Effector memory CD8-positive, alpha-beta T cell (primary cell): ENCODE data around the gene VTA1.
"Not testable (repeated sequence)": the region's sequence is repeated elsewhere in the genome, so short reads cannot be mapped to it uniquely, and the experiment has no call there.

Experiments
- ATAC-seq: fragments of 150-1000 bp; cut with Tn5 transposase; replicated peaks from 2 replicates; pipeline ENCODE4 v1.10.0; 2021; ENCODE audit warnings: mild to moderate bottlenecking, moderate library complexity
- DNase-seq, 3 experiments: peaks; one replicate each; pipeline ENCODE4 v3.0.0; 2021
- H3K27ac Mint-ChIP-seq, 2 donors: one replicate each; pipeline ENCODE4 v1.8.0; 2022; ENCODE audit warnings: mild to moderate bottlenecking in 2 of 2, mixed read lengths in 2 of 2, moderate library complexity in 2 of 2
- H3K27me3 Mint-ChIP-seq, 2 donors: one replicate each; pipeline ENCODE4 v1.8.0; 2022; ENCODE audit warnings: mixed read lengths in 2 of 2
- H3K36me3 Mint-ChIP-seq: one replicate; pipeline ENCODE4 v1.8.0; 2022; ENCODE audit warnings: mild to moderate bottlenecking, moderate library complexity, mixed read lengths; ENCODE audit not compliant: insufficient read depth
- H3K4me1 Mint-ChIP-seq, 2 donors: one replicate each; pipeline ENCODE4 v1.8.0; 2022; ENCODE audit warnings: low read depth in 2 of 2, mixed read lengths in 2 of 2
- H3K4me3 Mint-ChIP-seq, 2 donors: one replicate each; pipeline ENCODE4 v1.8.0; 2022; ENCODE audit warnings: mild to moderate bottlenecking in 2 of 2, mixed read lengths in 2 of 2, moderate library complexity in 2 of 2
- H3K9me3 Mint-ChIP-seq, 2 donors: one replicate each; pipeline ENCODE4 v1.8.0; 2022; ENCODE audit warnings: mixed read lengths in 2 of 2

The VTA1 gene

DNA sequence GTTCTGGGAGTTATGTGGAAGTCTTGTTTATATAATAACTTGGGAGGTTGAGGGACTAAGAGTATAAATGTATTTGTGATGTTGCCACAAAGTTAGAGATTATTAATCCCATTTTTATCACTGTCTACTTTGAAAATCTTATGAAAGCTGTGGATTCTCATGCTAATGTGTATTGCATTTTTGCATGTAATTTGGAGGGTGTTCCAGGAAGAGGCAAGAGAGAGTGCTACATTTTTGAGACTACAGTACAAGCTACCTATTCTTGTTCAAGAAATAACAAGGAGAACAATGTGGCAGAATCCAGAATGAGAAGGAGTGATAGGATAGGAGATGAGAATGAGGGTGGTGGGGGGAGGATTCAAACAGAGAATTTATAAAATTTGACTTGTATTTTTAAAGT, 34.9 kb downstream of the VTA1 start:
- ATAC-seq: no peak
- Mint-ChIP-seq H3K4me1 (peaks cover 9 to 20% of the 10 kb centered on the region in 2 donors), H3K27ac (no peak overlapping the region), H3K36me3 (peaks cover 18% of the 10 kb centered on the region), H3K27me3 (no peaks in the 10 kb centered on the region), H3K4me3 (no peak overlapping the region), H3K9me3 (peaks cover 1 to 12% of the 10 kb centered on the region in 2 donors)
- DNase-seq: no peak

DNA sequence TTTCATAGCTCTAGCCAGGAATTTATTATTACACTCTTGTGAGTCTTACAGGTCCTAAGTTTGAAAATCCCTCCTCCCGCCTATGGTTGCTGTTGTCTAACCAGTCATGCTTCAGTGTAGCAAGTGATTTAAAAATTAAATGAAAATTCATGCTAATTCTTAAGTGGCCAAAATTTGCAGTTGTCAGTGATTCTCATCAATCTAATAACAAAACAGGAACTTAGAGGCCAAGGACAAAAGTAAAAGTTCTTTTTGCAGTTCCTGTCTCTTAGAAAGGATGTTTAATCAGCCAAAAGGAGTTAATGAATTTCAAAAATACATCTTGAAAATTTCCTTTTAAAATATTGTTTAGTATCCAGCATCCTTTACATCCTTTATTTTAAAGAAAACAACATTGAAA, 36.3 kb downstream of the VTA1 start:
- no peaks in the 10 kb centered on the region for H3K27me3 Mint-ChIP-seq
- ATAC-seq (no peak), DNase-seq (no peak)
- H3K9me3 Mint-ChIP-seq: no peaks in the 10 kb centered on the region
- no peak overlapping the region for H3K4me3 Mint-ChIP-seq
- H3K4me1 Mint-ChIP-seq: peaks cover 9 to 24% of the 10 kb centered on the region in 2 donors
- H3K36me3 Mint-ChIP-seq: peaks cover 13% of the 10 kb centered on the region
- no peak overlapping the region for H3K27ac Mint-ChIP-seq

GRCh38 chr6:142184307-142184706, 37.2 kb downstream of the VTA1 start:
- H3K36me3 Mint-ChIP-seq: peaks cover 12% of the 10 kb centered on the region
- no peaks in the 10 kb centered on the region for H3K27me3 Mint-ChIP-seq
- H3K9me3 Mint-ChIP-seq: no peaks in the 10 kb centered on the region
- no peak for ATAC-seq
- H3K4me1 Mint-ChIP-seq: peaks cover 9 to 24% of the 10 kb centered on the region in 2 donors
- no peak overlapping the region for H3K4me3 Mint-ChIP-seq
- H3K27ac Mint-ChIP-seq: no peak overlapping the region
- DNase-seq: no peak

- no peak for ATAC-seq
- H3K4me1 Mint-ChIP-seq: peaks cover 9 to 24% of the 10 kb centered on the region in 2 donors
Observed at GRCh38 chr6:142185641-142186040, 38.6 kb downstream of the VTA1 start.

DNA sequence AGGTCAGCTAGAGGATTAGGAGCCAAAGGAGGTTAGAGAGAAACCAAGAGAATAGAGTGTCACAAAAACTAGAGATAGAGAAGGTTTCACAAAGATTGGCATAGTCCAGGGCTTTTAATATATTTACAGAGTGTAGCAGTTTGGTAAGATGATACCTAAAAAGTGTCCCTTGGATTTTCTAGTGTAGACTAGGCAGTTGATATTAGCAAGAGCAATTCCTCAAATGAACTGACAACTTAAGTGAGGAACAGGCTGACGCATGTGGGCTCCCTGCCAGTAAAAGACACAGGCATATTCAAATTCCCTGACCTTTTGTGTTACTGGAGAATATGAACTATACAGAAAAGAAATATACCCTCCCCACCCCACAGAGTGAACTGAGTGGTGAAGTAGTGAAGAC, 40.1 kb downstream of the VTA1 start:
- H3K4me1 Mint-ChIP-seq: peaks cover 7 to 24% of the 10 kb centered on the region in 2 donors
- no peak overlapping the region for H3K4me3 Mint-ChIP-seq
- H3K36me3 Mint-ChIP-seq: peaks cover 32% of the 10 kb centered on the region
- no peaks in the 10 kb centered on the region for H3K9me3 Mint-ChIP-seq
- no peaks in the 10 kb centered on the region for H3K27me3 Mint-ChIP-seq
- peak overlapping the region; percentile 4 to 78 for H3K27ac Mint-ChIP-seq
- ATAC-seq (no peak), DNase-seq (no peak)

More at GRCh38 chr6:142185641-142186040, 38.6 kb downstream of the VTA1 start:
- Mint-ChIP-seq H3K9me3 (no peaks in the 10 kb centered on the region), H3K4me3 (no peak overlapping the region), H3K27me3 (no peaks in the 10 kb centered on the region), H3K36me3 (peaks cover 25% of the 10 kb centered on the region), H3K27ac (peak overlapping the region in 1 of 2 donors; percentile 1)
- DNase-seq: no peak

- not testable (repeated sequence) for DNase-seq, ATAC-seq, H3K9me3 Mint-ChIP-seq, H3K27me3 Mint-ChIP-seq, H3K27ac Mint-ChIP-seq, H3K4me3 Mint-ChIP-seq
- Mint-ChIP-seq H3K36me3 (peaks cover 28% of the 10 kb centered on the region), H3K4me1 (peaks cover 7 to 19% of the 10 kb centered on the region in 2 donors)
Observed at GRCh38 chr6:142188341-142188740, 41.3 kb downstream of the VTA1 start.

DNA sequence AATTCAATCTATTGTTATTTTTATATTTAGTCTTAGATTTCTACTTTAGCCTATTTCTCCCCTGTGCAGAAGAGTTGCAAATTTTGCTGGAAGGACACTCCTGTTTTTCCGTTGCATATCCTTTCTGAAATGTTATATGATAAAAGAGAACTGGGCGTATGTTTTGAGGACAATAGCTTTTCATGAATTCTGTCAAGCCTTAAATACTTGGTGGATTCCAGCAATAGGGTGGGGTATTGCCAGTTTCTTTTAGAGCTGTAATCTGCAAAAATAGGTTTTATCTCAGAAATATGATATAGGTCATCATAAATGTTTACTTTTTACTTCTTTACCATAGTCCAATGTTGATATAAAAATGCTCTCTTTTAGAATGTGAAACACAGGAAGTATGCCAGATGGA, 42.0 kb downstream of the VTA1 start:
- no peak for ATAC-seq
- Mint-ChIP-seq H3K27me3 (no peaks in the 10 kb centered on the region), H3K27ac (no peak overlapping the region), H3K4me1 (peaks cover 9 to 23% of the 10 kb centered on the region in 2 donors), H3K9me3 (no peaks in the 10 kb centered on the region), H3K4me3 (no peak overlapping the region), H3K36me3 (peaks cover 28% of the 10 kb centered on the region)
- DNase-seq: no peak

- Mint-ChIP-seq H3K4me1 (peaks cover 10 to 29% of the 10 kb centered on the region in 2 donors), H3K36me3 (peaks cover 32% of the 10 kb centered on the region), H3K27me3 (no peaks in the 10 kb centered on the region), H3K9me3 (no peaks in the 10 kb centered on the region), H3K27ac (no peak overlapping the region), H3K4me3 (no peak overlapping the region)
- ATAC-seq: no peak
- no peak for DNase-seq
Observed at GRCh38 chr6:142192343-142192742, 45.3 kb downstream of the VTA1 start.

GRCh38 chr6:142193621-142194020, 46.6 kb downstream of the VTA1 start:
- Mint-ChIP-seq H3K27ac (no peak overlapping the region), H3K36me3 (peaks cover 37% of the 10 kb centered on the region), H3K4me1 (peaks cover 10 to 28% of the 10 kb centered on the region in 2 donors), H3K9me3 (no peaks in the 10 kb centered on the region), H3K4me3 (no peak overlapping the region), H3K27me3 (no peaks in the 10 kb centered on the region)
- ATAC-seq (no peak), DNase-seq (no peak)

DNA sequence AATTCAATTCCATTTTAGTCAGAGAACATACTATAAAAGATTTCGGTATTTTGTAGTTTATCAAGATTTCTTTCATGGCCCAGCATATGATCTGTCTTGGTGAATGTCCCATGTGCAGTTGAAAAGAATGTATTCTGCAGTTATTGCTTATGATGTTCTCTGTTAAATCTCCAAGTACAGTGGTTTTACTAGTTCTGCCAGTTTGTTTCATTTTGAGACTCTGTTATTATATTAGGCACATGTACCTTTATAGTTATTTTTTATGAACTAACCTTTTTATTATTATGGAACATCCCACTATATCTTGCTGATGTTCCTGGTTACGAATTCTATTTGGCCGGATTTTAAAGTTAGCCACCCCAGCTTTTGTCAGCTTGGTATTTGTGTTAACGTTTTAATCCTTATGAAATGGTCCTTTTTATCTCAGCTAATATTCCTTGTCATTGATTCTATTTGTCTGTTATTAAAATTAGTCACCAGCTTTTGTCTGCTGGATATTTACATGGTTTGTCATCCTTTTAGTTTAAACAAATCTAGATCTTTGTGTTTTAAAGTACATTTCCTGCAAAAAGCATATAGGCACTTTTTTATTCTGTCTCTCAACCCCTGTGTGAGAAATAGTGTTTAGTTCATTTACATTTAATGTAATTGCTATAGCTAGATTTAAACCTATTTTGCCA, 48.9 kb downstream of the VTA1 start:
- no peaks in the 10 kb centered on the region for H3K27me3 Mint-ChIP-seq

GRCh38 chr6:142200846-142201628, 54.0 kb downstream of the VTA1 start:
- peak overlapping the region in 1 of 2 donors; percentile 36 for H3K27ac Mint-ChIP-seq

More for the DNA sequence above, 48.9 kb downstream of the VTA1 start:
- ATAC-seq (no peak), DNase-seq (no peak)
- peaks cover 12 to 28% of the 10 kb centered on the region in 2 donors for H3K4me1 Mint-ChIP-seq
- peak overlapping the region; percentile 50 to 51 for H3K27ac Mint-ChIP-seq
- H3K36me3 Mint-ChIP-seq: peaks cover 44% of the 10 kb centered on the region
- H3K4me3 Mint-ChIP-seq: no peak overlapping the region
- H3K9me3 Mint-ChIP-seq: no peaks in the 10 kb centered on the region

DNA sequence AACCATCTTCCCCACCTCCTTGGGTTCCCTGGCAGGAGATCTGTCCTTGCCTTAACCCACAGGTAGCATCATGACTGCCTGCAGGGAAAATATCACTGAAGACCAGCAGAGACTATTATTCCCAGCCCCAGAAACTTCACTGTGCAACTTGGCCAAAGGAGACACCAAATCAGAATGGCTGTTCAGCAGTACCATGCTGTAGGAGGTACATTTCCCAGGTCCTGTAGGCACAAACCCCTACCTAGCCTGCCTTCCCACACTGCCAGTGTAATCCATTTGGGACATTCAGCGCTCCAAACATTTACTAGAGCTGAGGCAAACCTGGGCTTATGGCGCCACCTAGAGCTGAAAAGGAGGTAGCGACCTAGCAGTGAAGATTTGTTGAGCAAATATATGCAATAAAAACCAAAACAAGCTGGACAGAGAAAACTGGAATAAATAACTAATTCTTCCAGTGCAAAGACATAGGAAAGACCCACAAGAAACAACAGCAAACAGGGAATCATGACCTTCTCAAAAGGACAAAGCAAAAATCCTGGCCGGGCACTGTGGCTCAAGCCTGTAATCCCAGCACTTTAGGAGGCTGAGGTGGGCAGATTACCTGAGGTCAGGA, 60.3 kb downstream of the VTA1 start:
- Mint-ChIP-seq H3K9me3 (no peaks in the 10 kb centered on the region), H3K4me3 (no peak overlapping the region), H3K27me3 (no peaks in the 10 kb centered on the region), H3K27ac (peak overlapping the region in 1 of 2 donors; percentile 11), H3K36me3 (peaks cover 56% of the 10 kb centered on the region), H3K4me1 (peaks cover 3 to 6% of the 10 kb centered on the region in 2 donors)
- ATAC-seq (peak; percentile 66), DNase-seq (peak; percentile 27 to 36 (median 30))

More at GRCh38 chr6:142200846-142201628, 54.0 kb downstream of the VTA1 start:
- peaks cover 5 to 17% of the 10 kb centered on the region in 2 donors for H3K4me1 Mint-ChIP-seq
- peaks cover 67% of the 10 kb centered on the region for H3K36me3 Mint-ChIP-seq
- no peaks in the 10 kb centered on the region for H3K9me3 Mint-ChIP-seq
- no peak for DNase-seq
- H3K27me3 Mint-ChIP-seq: no peaks in the 10 kb centered on the region
- ATAC-seq: no peak
- no peak overlapping the region for H3K4me3 Mint-ChIP-seq

GRCh38 chr6:142210606-142211005, 63.5 kb downstream of the VTA1 start:
- Mint-ChIP-seq H3K4me1 (peaks cover 3 to 6% of the 10 kb centered on the region in 2 donors), H3K27me3 (no peaks in the 10 kb centered on the region), H3K36me3 (peaks cover 43% of the 10 kb centered on the region), H3K4me3 (no peak overlapping the region), H3K9me3 (no peaks in the 10 kb centered on the region), H3K27ac (no peak overlapping the region)
- DNase-seq: no peak
- ATAC-seq: no peak
